Stimulated activated CD4-positive, alpha-beta T cell treated with anti-CD3 and anti-CD28 coated beads, Interleukin-4, amount 100 ng/mL, for 24 hours (primary cell): ENCODE results near the gene DCAF15.

Source experiments
- DNase-seq: peaks from one replicate; pipeline ENCODE4 v3.0.0-alpha.2; 2020

The DCAF15 gene

GRCh38 chr19:13995878-13996765 is 43.8 kb downstream of the DCAF15 start:
- DNase-seq: no peak

GRCh38 chr19:13996928-13997630 is 44.8 kb downstream of the DCAF15 start:
- no peak for DNase-seq

- no peak for DNase-seq
Measured at GRCh38 chr19:13997631-13997962, 45.3 kb downstream of the DCAF15 start.

- DNase-seq: no peak
Measured at GRCh38 chr19:13998426-13998825, 46.1 kb downstream of the DCAF15 start.

GRCh38 chr19:13999085-13999484 is 46.8 kb downstream of the DCAF15 start:
- no peak for DNase-seq

GRCh38 chr19:14000691-14001375 is 48.5 kb downstream of the DCAF15 start:
- DNase-seq: no peak

GRCh38 chr19:14002571-14003250 is 50.4 kb downstream of the DCAF15 start:
- DNase-seq: no peak

GRCh38 chr19:14003251-14004055 is 51.1 kb downstream of the DCAF15 start:
- DNase-seq: peak; percentile 17

GRCh38 chr19:14004619-14005348 is 52.5 kb downstream of the DCAF15 start:
- no peak for DNase-seq

- DNase-seq: peak; percentile 89
Measured at GRCh38 chr19:14005349-14006084, 53.2 kb downstream of the DCAF15 start.

- peak; percentile 100 for DNase-seq
Measured at GRCh38 chr19:14006085-14006765, 53.9 kb downstream of the DCAF15 start, which contains the start of gene RFX1. RFX1 (minus strand) TSS chr19:14006320; CDS start chr19:13993843, 12,477 bp downstream.

GRCh38 chr19:14006766-14007562 is 54.7 kb downstream of the DCAF15 start:
- DNase-seq: no peak
